GM21367 (cell line): ENCODE measurements around the gene RSU1.

Experiments used
- ATAC-seq: cut with Tn5 transposase; IDR thresholded peaks from one replicate; pipeline ENCODE4 v1.9.1; 2021; ENCODE audit not compliant: unreplicated experiment

Gene RSU1

DNA sequence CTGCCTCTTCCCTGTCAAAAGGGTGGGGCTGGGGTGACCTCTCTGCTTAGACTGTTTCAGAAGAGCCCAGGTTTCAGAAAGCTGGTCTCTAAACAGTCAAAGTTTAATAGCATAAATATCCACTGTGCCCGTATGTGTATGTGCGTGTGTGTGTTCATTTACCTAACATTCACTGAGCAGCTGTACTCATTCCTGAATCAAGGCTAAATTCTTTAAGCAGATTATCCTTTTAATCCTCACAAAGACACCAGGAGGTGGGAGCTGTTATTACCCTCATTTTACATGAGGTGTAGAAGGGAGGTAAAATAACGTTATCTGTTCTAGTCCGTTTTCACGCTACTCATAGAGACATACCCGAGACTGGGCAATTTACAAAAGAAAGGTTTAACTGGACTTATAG, 72.2 kb downstream of the RSU1 start:
- ATAC-seq, result no peak

DNA sequence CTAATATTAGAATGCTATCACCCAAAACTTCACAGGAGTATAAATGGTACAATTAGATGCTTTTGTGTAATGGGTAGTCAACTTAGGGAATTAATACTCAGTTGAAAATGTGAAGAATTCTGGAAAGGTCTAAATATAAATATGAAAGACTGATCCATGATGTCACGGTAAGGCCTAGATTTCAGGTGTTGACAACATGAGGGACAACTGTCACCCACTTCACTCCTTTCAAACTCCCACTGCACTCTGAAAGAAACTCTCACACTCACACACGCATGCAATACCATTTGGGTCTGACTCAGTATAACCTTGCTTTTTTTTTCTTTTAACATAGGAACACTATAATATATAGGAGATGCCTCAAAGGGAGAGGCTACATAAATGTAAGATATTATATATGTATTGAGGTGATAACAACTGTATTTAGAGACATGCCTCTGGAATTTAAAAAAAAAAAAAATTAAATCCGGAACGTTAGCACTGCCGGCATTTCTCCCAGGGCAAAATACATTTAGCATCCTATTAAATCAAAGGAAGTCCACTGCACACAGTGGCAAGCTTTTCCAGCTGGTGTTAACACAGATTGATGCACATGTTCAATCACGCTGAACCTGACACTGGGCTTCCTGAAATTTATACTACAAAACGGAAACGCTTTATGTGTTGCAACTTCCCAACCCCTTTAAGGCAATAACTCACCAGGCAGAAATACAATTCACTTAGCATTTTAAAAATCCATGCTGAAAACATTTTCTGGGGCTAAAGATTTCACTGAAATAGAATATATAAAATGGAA, 74.9 kb downstream of the RSU1 start:
- ATAC-seq, result no peak

DNA sequence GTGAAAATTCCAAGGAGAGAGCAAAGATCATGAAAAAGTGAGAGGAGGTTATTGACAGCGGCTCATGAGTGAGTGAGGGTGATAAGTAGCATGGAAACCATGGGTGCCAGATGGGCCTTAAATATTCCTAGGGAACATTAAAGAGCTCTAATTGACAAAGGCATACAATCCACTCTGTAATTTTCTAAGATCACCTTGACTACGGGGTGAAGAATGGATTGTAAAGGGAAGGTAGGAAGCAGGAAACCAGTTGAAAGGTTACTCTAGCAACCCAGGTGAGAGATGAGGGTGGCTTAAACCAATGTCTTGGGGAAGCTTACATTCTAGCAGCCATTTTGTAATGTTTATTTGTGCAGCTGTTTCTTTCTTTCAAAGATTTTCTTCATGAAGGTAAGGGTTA, 75.7 kb downstream of the RSU1 start:
- ATAC-seq, result no peak

DNA sequence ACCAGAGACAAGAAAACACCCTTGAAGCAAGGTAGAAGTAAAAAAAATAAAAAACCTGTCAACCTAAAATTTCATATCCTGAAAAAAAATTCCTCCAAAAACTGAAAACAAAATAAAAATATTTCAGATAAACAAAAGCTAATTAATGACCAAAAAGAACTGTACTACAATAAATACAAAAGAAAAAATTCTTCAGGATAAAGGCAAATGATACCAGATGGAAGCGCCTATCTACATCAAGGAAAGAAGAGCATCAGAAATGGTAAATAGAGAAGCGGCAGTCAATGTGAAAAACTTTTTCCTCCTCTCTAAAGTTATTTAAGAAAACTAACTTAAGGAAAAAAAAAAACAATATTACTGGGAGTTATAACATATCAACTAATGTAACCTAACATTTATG, 79.8 kb downstream of the RSU1 start:
- ATAC-seq, result no peak

DNA sequence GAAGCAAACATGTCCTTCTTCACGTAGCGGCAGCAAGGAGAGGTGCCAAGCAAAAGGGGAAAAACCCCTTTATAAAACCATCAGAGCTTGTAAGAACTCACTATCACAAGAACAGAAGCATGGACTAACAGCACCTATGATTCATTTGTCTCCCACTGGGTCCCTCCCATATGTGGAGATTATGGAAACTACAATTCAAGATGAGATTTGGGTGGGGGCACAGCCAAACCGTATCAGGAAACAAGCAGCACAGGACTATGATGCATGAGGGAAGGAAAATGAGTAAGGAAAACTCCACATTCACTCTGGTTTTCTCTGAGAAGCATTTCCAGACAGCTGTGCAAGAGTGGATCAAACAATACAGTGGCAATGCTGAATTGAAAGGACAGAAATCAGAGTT, 81.6 kb downstream of the RSU1 start:
- ATAC-seq, result no peak

DNA sequence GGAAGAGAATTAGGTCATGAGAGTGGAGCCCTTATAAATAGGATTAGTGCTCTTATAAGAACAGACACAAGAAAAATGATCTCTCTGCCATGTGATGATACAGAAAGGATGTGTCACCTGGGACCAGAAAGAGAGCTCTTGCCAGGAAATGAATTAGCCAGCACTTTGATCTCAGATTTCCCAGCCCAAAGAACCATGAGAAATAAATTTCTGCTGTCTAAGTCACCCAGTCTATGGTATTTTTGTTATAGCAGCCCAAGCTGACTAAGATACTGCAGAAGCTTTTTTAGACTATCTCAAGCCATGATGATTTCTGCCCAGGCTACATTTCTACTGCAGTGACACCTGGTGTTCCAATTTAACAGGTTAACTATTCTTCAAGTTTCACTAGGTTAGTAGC, 84.8 kb downstream of the RSU1 start:
- ATAC-seq, result no peak

DNA sequence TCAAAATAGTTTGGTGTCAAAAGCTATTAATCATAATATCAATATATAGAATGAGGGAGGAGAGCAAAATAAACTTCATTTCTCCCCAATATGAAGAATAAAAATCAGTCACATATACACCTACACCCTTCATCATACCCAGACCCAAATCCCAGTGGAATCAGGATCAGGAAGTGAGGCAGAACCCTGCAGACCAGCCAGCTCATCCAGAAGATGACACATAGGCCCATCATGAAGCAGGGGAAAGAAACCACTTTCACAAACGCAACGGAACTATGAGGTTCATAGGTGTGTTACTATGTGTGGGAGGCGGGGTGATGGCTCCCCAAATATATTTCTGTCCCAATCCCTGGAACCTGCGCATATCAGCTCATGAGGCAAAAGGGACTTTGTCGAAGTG, 89.0 kb downstream of the RSU1 start:
- ATAC-seq, result no peak

DNA sequence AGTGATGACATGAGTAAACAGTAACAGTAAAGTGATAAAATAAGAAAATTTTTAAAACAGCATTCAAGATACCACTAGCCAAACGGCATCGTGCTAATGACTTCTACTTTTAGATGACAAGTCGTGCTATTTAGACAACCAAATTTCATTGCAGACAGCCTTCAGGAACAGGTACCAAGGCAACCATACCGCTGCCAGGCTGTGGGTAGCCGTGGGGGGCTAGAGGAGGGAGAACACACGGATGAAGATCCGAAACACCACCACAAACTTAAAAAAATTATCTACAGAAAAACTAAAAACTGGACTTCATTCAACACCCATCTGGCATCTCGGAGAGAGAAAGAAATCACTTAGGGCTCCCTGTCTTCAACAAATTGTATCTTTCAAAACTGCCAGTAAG, 89.6 kb downstream of the RSU1 start:
- ATAC-seq, result no peak

DNA sequence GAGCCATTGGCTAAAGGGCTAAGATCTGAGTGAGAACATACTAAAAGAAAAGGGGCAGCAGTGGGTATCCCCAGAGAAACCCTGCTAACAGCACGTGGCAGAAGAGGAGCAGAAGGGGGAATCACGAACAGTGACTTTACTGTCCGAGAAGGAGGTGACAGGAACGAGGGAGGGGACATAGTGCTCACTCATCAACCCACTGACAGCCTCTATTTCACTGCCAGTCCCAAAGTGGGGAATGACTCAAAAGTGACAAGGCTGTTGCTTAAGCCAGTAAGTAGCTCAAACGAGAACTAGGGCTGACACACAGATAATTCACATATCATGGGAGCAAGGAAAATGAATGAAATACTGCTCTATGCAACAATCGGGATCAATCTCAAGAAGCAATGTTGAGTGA, 92.7 kb downstream of the RSU1 start:
- ATAC-seq, result no peak

DNA sequence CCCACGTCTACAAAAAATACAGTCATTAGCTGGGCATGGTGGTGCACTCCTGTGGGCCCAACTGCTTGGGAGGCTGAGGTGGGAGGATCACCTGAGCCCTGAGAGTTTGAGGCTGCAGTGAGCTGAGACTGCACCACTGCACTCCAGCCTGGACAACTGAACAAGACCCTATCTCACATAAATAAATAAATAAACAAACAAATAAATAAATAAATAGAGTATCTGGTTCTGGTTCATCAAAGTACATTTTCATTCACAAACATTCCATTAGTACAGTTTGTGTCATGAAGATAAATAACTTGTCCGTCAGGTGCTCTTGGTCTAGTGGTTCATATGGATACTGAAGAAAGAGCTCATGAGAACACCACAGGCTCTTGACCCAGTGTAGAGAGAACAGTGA, 96.4 kb downstream of the RSU1 start:
- no peak for ATAC-seq

DNA sequence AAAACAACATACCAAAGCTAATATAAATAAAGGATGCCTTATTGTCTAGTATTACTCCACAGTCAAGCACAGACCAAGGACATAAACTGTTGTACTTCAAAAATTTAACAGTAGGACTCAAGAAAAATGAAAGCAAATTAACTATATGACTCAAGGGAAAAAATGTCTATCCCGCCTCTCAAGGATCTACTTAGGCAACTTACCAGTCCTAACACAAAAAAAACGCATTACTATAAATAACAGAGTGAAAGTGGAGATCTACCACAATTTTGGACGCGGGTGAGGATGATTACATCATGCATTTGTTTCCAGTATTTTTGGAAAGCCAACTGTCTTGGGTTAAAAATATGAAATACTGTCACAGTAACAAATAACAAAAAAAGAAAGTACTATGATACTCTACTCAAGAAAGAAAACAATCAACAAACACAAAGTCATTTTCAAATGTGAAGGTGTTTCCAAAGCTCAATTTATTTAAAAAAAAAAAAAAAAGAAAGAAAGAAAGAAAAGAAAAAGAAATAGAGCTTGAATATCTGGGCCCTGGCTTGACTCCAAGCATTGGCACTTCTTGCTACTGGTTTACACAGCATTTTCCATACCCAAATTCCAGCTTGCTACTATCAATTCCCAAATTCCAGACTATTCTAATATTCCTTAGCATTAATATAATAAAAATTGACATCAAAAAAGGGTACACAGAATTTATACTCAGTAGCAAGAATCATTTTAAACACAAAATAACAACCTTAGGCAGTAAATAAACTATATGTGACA, 99.4 kb downstream of the RSU1 start:
- ATAC-seq, result no peak

DNA sequence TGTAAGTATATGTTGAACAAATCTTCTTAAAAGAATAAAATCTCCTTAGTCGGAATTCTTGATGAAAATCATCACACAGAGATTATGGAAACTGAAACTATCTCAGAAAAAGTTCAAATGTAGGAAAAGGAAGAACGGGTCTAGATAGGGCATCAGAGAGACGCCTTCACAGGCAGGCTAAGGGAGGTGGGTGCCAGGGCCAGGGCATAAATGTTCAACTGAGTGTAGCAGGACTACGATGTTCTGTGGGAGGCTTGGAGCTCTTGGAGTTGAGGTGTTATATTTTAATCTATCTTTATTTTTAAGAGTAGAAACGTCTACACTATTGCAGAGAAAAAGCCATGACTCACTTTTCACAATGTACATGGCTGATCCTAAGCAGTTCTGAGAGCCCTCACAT, 101.2 kb downstream of the RSU1 start:
- no peak for ATAC-seq

DNA sequence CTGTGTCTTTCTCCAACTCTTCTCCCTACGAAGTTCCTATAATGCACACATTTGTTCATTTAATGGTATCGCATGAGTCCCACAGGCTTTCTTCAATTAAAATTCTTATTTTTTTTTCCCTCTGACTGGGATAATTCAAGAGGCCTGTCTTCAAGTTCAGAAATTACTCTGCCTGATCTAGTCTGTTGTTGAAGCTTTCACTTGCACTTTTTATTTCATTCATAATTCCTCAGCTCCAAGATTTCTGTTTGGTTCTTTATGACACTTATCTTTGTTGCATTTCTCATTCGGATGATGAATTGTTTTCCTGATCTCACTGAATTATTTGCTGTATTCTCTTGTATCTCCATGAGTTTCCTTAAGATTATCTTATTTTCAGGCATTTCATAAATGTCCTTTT, 103.9 kb downstream of the RSU1 start:
- ATAC-seq, result no peak

DNA sequence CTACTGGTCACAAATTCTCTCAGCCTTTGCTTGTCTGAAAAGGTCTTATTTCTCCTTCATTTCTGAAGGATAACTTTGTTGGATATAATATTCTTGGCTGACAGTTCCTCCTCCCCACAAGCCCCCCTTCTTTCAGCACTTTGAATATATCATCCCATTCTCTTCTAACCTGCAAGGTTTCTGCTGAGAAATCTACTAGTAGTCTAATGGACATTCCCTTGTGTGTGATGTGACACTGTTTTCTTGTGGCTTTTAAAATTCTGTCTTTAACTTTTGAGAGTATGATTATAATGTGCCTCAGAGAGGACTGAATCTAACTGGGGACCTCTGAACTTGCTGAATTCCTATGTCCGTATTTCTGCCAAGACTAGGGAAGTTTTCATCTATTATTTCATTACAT, 104.3 kb downstream of the RSU1 start:
- no peak for ATAC-seq

DNA sequence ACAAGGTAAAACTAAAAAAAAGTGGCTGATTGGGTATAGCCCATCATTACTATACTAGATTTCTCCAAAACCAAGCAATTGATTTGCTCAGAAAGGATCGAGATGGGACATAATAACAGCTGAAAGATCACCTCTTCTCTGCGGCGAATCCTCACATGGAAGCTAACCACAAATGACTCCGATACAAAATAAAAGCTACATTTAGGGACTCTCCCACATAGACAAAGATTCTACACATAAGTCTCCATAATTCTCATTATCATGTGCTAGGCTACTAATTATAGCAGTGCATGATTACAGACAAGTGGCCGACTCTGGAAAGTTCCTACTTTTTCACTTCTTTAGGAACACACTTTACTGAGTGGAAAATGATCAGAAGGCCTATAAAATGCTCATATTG, 116.9 kb downstream of the RSU1 start:
- no peak for ATAC-seq

DNA sequence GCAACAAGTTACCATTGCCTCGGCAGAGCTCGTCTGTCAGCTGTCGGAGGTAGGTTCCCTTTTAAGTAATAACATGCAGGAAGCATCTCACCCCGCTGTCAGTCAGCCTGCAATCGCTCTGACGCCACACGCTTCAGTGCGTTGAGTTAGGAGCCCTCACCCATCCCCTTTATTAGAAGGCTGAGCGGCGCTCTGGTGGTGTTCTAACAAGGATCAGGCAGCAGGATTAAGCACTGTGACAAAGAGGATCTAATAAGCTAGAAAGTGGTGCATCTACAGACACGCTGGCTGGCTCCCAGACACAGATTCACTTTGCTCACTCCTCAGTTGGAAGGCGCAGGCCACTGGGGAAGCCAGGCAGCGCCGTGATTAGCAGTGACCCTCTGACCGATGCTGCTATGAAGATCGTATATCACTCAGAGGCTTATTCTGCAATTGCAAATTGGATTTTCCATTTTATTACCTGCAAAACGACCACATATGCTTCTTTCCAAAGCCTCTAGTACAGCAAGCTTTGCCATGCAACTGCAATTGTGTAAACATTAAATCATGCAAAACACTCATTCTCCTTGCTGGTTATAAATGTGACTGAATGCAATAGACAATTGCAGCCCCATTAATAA, 117.7 kb downstream of the RSU1 start:
- ATAC-seq, result no peak

DNA sequence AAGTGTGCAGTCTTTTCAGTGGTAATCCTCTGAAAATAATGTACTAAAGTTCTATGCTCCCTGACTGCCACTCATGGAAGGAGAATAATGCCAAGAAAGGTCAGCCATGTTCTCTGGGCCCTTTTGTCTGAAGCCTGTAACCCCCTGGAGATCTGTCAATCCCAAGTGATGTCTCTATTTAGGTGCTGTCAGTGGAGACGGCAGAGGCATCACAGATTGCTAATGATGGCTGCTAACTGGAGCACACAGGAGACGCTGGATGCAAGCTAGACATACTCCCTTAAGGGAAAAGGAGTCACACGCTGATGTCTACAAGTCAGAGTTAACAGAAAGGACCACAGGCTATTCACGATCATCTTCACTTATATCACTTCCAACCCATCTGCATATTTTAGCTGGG, 118.8 kb downstream of the RSU1 start:
- ATAC-seq, result no peak

DNA sequence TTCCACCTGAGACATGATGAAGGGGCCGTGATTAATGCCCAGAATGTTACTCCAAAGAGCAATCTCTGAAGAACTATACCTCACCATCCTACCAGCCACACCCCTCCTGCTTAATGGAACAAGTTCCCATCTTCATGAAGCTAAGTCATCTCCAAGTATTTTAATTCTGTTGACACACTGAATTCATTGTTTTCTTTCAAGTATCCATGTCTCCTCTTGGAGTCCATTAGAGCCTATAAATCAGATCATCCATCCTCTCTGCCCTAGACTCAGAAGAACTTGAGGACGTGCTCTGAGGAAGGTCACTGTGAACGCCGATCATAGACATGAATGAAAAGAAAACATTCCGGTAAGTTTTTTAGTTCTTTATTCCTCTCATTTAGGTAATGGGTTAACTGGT, 126.8 kb downstream of the RSU1 start:
- ATAC-seq, result no peak

DNA sequence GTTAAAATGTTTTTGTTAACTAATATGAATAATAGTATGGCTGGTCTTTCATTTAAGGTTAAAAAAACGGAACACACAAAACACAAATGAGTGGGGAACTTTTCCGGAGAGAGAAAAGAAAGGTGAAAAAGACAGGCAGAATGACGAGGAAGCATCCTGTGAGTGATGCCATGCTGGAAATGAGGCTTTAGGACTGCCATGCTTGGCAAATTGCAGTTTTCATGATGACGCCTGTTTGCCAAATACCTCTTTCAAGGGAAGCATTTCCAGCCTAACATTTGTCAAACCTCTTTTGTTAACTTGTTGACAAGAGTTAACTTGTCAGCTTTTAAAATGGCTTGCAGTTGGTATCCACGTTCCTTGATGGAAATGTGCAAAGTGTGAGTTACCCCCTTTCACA, 127.5 kb downstream of the RSU1 start:
- ATAC-seq, result no peak

DNA sequence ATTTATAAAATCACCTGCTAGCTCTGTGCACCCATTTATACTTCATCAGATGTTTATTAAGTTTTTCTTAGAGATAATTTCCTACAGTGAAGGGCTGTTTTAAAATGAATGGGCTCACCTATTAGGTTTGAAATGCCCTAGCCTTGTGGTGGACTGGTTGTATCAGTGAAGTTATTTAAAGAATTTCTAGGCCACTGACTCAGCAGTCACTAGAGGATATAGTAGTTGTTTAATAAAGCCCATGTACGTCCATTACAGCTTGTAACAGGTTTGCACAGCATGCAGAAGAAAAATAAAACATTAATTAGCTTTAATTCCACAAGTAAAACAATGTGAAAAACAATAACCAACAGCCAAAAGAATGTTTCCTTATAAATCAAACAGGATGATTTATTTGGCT, 128.0 kb downstream of the RSU1 start:
- no peak for ATAC-seq

DNA sequence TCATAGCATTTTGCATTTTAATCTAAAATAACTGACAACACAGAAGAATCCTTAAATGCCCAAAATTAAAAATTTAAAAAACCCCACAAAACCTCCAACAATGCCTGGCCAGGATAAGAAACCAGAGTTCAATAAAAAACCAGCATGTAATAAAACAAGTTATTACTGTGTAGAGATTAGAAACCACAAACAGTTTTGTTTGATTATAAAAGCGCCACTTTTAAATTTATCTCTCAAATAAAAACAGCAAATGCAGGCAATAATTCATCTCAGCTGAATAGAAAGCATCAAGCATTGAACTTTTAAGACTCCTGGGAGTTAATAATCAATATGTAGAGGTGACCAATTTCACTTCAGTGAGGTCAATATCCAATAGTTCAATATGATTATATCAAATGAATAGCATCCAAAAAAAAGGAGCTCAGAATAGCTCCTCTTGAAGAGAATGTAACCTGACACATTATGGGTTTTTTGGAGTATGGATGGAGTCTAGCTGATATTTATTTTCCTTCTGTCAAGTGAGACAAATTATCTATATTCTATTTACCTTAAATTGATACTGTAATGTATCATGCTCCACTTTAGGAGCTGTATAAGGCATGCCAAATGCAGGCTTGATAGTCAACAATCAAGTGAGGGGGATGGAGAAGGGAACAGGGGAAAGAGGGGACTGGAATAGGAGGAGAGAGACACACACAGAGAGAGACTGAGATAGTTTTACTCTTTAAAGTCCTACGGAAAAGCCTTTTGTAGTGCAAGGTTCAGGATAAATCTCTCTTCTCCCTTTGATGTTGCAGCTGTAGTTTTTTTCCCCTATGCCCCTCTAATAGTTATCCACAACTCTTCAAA, 130.9 kb downstream of the RSU1 start:
- ATAC-seq, result no peak
